Non-pigmented ciliary epithelial cell (primary cell): Measurements from ENCODE around the gene ASS1.
A peak's percentile ranks its signal among the peaks of the same experiment; 100 is the strongest.

Experiments used
- DNase-seq: peaks from one replicate; pipeline ENCODE4 v3.0.0-alpha.2; 2010; ENCODE audit warnings: low read depth

Gene ASS1

GRCh38 chr9:130532426-130533080 lies 87.8 kb downstream of the ASS1 start:
- no peak for DNase-seq

GRCh38 chr9:130535818-130536521 lies 91.2 kb downstream of the ASS1 start:
- DNase-seq: no peak

- DNase-seq: no peak
These were observed 91.9 kb downstream of the ASS1 start for GRCh38 chr9:130536701-130537107.

GRCh38 chr9:130537346-130538050 lies 92.7 kb downstream of the ASS1 start:
- DNase-seq: no peak

GRCh38 chr9:130539420-130540223 lies 94.9 kb downstream of the ASS1 start:
- peak; percentile 18 for DNase-seq

- no peak for DNase-seq
These were observed 96.8 kb downstream of the ASS1 start for GRCh38 chr9:130541533-130541932.

- DNase-seq: no peak
These were observed 97.3 kb downstream of the ASS1 start for GRCh38 chr9:130542038-130542437.

- DNase-seq: no peak
These were observed 97.9 kb downstream of the ASS1 start for GRCh38 chr9:130542457-130543228.

- DNase-seq: no peak
These were observed 98.6 kb downstream of the ASS1 start for GRCh38 chr9:130543368-130543767.

- DNase-seq: no peak
These were observed 99.1 kb downstream of the ASS1 start for GRCh38 chr9:130543859-130544258.

- no peak for DNase-seq
These were observed 99.6 kb downstream of the ASS1 start for GRCh38 chr9:130544364-130544763.

GRCh38 chr9:130548103-130548502 lies 103.3 kb downstream of the ASS1 start:
- no peak for DNase-seq

GRCh38 chr9:130549093-130549735 lies 104.5 kb downstream of the ASS1 start:
- DNase-seq: no peak
